Kidney tubule cell (primary cell): Measurements from ENCODE around the gene NSG1.

Source experiments
- DNase-seq: peaks from one replicate; pipeline ENCODE4 v3.0.0-alpha.2; 2018; ENCODE audit warnings: low spot score

Gene NSG1

DNA sequence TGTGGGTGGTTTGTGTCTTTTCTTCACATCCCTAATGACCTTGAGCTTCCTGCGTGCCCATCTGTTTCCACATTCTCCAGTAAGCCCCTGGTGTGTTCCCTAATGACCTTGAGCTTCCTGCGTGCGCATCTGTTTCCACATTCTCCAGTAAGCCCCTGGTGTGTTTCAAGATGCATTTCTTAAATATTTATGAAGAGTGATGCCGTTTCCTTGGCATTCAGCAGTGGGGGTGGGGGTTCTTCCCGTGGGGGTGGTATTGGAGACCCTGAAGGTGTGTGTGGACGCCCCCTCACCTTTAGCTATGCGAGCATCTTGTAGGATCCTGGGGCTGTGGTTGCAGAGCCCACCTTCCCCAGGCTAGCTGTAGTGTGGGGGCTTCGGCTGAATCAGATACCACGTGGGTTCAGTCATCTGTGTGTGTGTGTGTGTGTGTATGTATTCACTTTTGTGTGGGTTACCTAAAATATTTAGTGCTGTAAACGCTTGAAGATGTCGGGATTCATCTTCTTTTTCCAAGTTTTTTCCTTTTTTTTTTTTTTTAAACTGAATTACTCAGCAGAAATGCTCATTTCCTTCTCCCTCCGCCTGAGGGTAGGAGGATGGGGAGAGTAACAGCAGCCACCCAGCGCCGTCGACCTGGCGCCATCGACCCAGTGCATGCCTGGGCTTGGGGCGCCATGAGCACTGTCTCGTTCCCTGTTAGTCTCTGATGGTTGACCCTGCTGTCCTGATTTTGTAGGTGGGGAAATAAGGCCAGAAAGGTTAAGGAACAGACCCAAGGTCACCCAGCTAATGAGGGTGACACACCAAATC, 9.9 kb downstream of the NSG1 start:
- DNase-seq = no peak

- DNase-seq = no peak
Observed at GRCh38 chr4:4397441-4397819, 10.5 kb downstream of the NSG1 start.

DNA sequence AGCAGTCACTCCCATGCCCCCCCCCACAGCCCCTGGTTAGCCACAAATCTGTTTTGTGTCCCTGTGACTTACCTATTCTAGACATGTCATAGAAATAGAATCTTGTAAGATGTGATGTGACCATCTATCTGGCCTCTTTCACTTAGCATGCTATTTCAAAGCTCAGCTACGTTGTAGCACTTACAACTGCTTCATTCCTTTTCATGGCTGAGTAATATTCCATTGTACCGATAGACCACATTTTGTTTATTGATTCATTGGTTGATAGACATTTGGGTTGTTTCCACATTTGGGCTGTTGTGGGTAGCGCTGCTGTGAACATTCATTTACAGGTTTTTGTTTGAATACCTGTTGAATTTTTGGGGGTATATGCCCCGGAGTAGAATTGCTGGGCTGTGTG, 11.5 kb downstream of the NSG1 start:
- DNase-seq = no peak

- DNase-seq = no peak
Observed at GRCh38 chr4:4401036-4401435, 14.1 kb downstream of the NSG1 start.

GRCh38 chr4:4402966-4403365, 16.1 kb downstream of the NSG1 start:
- no peak for DNase-seq

DNA sequence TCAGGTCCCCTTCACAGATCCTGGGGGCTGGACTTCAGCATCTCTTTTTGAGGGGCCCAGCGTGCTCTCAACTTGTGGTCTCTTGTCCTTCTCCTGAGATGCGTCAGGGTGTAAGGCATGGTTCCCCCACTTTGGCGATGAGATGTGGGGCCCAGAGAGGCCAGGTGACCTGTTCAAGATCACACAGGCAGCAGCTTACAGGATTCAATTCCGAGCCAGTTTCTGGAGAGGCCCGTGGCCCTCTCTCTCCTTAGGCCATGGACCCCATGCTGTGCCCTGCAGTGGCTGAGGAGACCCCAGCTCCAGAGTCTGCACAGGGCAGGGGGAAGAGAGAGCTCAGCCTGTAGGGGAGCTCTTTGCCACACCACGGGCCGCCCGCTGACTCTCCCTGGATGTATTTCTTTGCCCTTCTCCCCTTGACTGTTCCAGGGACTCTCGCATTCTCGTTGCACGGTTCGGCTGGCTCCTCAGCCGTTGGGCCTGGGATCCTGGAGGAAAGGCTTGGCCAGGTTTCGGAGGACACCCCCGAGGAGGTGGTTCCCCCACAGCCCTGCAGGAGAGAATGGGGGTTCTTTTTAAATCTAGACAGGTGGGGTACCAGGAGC, 18.6 kb downstream of the NSG1 start:
- DNase-seq = no peak

DNA sequence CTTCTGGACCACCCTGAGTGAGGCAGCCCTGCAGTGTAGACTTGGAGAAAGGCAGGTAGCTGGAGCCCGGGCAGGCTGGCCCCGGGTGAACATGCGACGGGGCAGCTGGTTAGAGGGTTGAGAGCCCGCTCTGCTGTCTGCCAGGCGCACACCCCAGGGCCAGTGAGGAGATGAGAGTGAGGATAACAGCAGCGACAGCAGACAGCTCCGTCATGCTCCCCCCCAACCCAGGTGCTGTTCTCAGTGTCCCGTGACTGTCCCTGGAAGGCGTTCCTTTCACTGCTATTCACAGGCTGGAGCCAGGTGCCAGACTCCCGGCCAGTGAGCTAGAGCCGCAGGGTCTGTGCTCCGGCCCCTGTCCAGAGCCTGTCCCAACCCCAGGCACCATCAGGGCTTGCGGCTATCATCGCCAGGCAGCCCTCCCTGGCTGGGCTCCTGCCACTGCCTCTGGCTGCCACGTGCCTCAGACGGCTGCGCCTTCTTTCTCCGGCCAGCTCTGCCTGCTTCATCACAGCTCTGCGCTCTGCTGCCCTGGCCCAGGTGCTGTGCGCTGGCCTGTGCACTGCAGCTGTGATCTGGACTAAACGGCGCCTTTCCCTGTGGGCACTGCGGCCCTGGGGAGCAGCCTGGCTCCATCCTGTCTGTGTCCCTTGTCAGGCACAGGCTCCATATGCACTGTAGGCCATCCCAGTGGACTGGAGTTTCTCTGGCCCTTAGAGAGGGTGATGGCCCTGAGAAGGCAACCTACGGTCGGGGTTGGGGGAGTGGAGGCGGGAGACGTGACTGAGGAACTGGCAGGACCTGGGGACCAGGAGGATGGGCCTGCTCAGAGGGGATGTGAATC, 19.8 kb downstream of the NSG1 start:
- peak; percentile 54 for DNase-seq

- no peak for DNase-seq
Observed at GRCh38 chr4:4407299-4408131, 20.6 kb downstream of the NSG1 start.

DNA sequence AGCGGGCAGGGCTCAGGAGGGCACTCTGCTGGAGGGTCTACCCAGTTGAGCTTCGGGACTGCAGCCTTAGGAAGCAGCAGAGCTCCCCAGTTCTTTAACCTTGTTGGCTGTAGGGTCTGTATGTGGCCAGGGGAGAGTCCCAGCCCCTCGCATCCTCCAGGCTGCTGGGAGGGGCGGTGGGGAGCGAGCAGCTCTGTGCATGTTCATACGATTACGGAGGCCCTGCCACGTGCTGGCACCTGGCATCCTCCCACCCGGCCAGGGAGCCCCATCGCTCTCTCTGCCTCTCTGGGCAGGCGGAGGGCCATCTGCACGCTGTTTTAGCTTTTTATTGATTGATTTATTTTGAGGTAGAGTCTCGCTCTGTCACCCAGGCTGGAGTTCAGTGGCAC, 21.2 kb downstream of the NSG1 start:
- no peak for DNase-seq

DNA sequence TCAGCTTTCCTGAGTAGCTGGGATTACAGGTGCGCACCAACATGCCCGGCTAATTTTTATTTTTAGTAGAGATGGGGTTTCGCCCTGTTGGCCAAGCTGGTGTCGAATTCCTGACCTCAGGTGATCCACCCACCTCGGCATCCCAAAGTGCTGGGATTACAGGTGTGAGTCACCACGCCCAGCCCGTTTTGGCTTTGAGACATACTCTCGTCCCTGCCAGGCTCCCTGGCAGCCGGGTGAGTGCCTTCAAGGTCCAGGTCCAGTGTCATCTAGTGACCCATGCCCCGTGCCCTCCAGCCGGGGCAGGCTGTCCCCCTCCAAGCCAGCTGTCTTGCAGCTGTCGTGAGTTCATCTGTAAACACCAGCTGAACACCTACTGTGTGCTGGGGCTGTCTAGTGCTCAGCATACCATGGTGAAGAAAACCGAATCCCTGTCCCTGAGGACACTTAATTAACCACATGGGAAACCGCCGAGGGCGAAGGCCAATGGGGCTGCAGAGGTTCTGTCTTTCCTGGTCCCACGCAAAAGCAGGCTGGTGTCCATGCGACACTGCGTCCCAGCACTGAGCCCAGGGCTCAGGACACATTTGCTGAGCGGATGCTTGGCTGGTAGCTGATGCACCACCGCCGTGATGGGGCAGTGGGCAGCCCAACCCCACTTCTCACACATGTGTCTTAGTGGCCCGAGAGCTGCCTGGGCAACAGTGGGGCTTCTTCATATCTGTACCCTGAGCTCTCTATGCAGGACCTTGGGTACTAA, 21.9 kb downstream of the NSG1 start:
- peak; percentile 41 for DNase-seq

DNA sequence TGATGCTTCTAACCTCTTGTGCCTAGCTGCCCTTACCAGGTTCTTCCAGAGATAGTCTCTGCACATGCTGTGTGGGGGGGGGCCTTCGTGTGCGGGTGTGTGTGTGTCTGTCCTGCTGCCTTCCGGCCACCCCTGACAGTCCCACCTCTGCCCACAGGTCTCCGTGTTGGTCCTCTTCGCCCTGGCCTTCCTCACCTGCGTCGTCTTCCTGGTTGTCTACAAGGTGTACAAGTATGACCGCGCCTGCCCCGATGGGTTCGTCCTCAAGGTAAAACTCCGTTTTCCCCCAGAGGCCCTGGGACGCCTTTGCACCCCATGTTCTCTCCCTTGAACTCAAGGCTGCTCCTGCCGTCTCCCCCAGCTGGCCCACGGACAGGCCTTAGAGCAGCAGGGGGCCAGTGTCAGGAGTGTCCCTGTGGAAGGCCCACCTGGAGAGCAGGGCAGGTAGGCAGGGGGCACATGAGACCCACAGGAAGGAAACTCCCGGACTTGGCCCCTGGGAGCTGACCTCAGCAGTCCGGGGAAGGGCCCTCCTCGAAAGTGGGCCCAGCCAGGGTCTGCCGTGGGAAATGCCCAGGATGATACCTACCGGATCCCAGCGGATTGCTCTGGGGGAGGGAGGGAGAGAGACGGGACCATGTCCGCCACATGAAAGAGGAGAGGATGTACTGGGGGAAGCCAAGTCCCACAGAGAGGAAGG, 22.7 kb downstream of the NSG1 start:
- no peak for DNase-seq

DNA sequence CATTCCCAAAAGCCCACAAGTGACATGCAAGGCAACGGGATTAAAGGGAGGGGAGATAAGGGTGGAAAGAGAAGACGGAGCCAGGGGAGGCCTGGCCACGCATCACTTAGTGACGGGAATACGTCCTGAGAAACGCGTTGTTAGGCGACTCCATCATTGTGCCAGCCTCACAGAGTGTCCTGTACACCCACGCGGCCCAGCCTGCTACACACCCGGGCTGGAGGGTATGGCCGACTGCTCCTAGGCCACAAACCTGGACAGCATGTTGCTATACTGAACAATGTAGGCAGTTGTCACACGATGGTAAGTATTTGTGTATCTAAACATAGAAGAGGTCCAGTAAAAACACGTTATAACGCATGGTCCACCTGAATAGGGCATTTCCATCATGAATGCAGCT, 23.4 kb downstream of the NSG1 start:
- DNase-seq = no peak

- DNase-seq = no peak
Observed at GRCh38 chr4:4411906-4412305, 25.0 kb downstream of the NSG1 start.

DNA sequence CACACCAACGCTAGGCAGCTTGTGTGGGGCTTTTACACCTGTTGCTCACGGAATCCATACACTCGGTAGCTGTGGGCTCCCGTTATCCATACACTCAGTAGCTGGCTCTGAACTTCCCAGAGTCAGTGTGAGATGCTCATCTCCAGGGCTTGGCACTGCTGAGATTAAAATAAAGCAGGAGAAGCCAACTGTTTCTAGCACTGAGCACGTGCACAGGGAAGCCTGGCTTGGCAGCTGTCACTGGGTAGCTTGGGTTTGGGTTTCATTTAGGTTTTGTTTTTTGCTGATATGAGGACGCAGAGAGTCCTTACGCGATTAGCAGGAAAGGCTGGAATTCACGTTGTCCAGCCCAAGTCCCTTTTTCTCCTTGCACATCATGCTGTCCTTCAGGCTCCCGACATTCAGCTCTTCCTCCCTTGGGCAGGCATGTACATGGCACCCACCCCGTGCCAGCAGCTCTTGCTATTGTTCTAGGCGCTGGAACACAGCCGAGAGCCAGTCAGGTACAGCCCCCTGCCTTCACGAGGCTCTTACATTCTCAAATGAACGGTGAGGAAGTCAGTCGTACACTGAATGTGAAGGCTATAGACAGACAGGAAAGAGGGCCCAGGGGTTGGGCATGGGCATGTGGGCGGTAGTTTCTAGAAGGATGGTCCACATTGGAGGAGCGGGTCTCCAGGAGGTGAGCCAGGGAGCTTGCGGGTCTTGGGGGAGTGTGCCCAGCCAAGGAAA, 25.9 kb downstream of the NSG1 start:
- DNase-seq = no peak

GRCh38 chr4:4413373-4413725, 26.4 kb downstream of the NSG1 start:
- no peak for DNase-seq

GRCh38 chr4:4413806-4414205, 26.9 kb downstream of the NSG1 start:
- no peak for DNase-seq

GRCh38 chr4:4415107-4415805, 28.4 kb downstream of the NSG1 start:
- no peak for DNase-seq

DNA sequence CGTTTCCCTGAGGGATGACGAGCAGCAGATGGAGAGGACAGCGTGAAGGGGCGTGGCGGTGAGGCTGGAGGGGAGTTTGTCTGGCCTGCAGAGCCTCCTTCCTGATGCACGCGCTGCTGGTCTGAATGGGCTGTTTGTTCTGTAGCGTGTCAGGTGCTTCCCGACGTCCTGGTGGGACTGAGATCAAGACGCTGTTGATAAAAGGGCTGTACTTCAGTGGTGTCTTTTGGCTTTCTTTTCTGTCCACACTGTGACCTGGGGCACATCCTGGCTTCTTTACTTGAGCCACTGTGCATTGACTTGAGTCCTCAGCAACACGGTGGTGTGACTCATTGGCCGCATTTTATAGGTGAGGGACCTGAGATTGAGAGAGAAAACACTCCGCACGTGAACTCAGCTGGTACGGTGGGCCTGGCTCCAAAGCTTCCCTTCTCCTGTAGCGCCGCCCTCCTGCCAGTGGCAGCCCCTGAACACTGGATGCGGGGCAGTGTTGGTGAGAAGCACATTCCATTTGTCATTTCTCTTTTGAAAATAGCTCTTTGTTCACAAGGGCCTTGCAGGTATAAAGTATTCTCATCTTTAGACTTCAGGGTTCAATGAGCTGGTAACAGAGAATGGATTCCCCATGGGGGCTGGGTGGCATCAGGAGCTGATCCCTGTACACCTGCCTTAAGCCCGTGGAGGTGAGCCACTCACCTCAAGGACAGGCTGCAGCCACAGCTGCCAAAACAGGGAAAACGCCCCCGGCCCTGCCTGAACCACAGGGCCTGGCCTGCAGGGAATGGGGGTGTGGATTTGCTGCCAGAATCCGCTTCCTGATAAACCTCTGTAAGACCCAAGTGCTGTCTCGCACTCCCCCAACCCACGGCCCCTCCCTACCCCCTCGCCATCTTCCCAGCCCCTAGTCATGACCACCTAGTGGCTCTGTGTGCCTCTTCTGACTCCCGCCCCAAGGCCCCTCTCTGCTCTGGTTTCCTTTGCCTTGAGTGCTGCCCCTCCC, 29.2 kb downstream of the NSG1 start:
- DNase-seq = no peak
